IMR-90 (cell line): ENCODE data around the gene TIGIT. TPM values are rescaled to one million over a fixed set of nuclear protein-coding genes. Genes with fewer than 3 reads are reported as not detected.

Source experiments
- ATAC-seq: fragments of 200-7000 bp; cut with Tn5 transposase; 2 replicates; pipeline ENCODE4 v1.9.1; 2020; ENCODE audit warnings: low read depth, mild to moderate bottlenecking, moderate library complexity
- BruUV-seq: library from RNA; stranded (reverse); fragments of 400-500 nt; replicated peaks from 2 replicates; lab custom pipeline; 2021; lab: Mats Ljungman, UMichigan
- CTCF ChIA-PET: fragments of 300-600 bp; formaldehyde crosslinking; extraction: SDS; loops from one replicate; lab custom pipeline; 2021; ENCODE audit warnings: antibody characterized with exemption; lab: Yijun Ruan, JAX
- POLR2A ChIA-PET: fragments of 300-600 bp; sonication (Branson Sonifier 250); formaldehyde crosslinking; loops from one replicate; lab custom pipeline; 2022; ENCODE audit warnings: antibody characterized with exemption; ENCODE audit not compliant: unreplicated experiment; lab: Charles Lee
- DNase-seq: peaks from one replicate; pipeline ENCODE4 v3.0.0; 2013
- H2AFZ ChIP-seq: replicated peaks from 2 replicates; pipeline ENCODE3; 2013; ENCODE audit warnings: low read length, mild to moderate bottlenecking; ENCODE audit not compliant: poor library complexity
- H2AK5ac ChIP-seq: 2 replicates; pipeline ENCODE4 v1.6.1; 2013; ENCODE audit warnings: low read depth, low read length, inconsistent platforms
- H2AK9ac ChIP-seq: replicated peaks from 2 replicates; pipeline ENCODE3; 2013; ENCODE audit warnings: mild to moderate bottlenecking, low read depth, low read length, moderate library complexity; ENCODE audit not compliant: poor library complexity
- H2BK120ac ChIP-seq: 2 replicates; pipeline ENCODE4 v1.6.1; 2013; ENCODE audit warnings: low read depth, low read length, inconsistent platforms
- H2BK15ac ChIP-seq: 3 replicates; pipeline ENCODE4 v1.6.1; 2013; ENCODE audit warnings: low read depth, low read length, inconsistent platforms
- H2BK20ac ChIP-seq: 2 replicates; pipeline ENCODE4 v1.6.1; 2013; ENCODE audit warnings: low read depth, mild to moderate bottlenecking, inconsistent platforms, low read length, moderate library complexity
- H2BK5ac ChIP-seq: 2 replicates; pipeline ENCODE4 v1.6.1; 2013; ENCODE audit warnings: mild to moderate bottlenecking, low read depth, low read length, inconsistent platforms; ENCODE audit not compliant: poor library complexity, severe bottlenecking
- H3K14ac ChIP-seq: replicated peaks from 2 replicates; pipeline ENCODE4 v1.6.1; 2013; ENCODE audit warnings: low read depth, low read length, inconsistent platforms
- H3K18ac ChIP-seq: 2 replicates; pipeline ENCODE4 v1.6.1; 2013; ENCODE audit warnings: low read depth, low read length, control low read depth
- H3K23ac ChIP-seq: 2 replicates; pipeline ENCODE4 v1.6.1; 2013; ENCODE audit warnings: low read depth, low read length, inconsistent platforms
- H3K27ac ChIP-seq: 2 replicates; pipeline ENCODE4 v1.5.1; 2013; ENCODE audit warnings: mild to moderate bottlenecking, control low read depth, low read length; ENCODE audit not compliant: insufficient read depth
- H3K27me3 ChIP-seq: 2 replicates; pipeline ENCODE4 v1.6.1; 2013; ENCODE audit warnings: low read length; ENCODE audit not compliant: control insufficient read depth, insufficient read depth
- H3K36me3 ChIP-seq: 2 replicates; pipeline ENCODE4 v1.6.1; 2013; ENCODE audit warnings: low read length, mixed read lengths; ENCODE audit not compliant: control insufficient read depth, insufficient read depth
- H3K4ac ChIP-seq: 2 replicates; pipeline ENCODE4 v1.6.1; 2013; ENCODE audit warnings: low read depth, low read length, inconsistent platforms
- H3K4me1 ChIP-seq: 2 replicates; pipeline ENCODE4 v1.6.1; 2013; ENCODE audit warnings: low read length, mixed read lengths; ENCODE audit not compliant: control insufficient read depth, insufficient read depth
- H3K4me2 ChIP-seq: 2 replicates; pipeline ENCODE4 v1.6.1; 2013; ENCODE audit warnings: low read depth, mild to moderate bottlenecking, control low read depth, low read length, moderate library complexity
- H3K4me3 ChIP-seq: 2 replicates; pipeline ENCODE4 v1.5.1; 2013; ENCODE audit warnings: low read depth, mild to moderate bottlenecking, control low read depth, low read length, moderate library complexity; ENCODE audit not compliant: insufficient read depth
- H3K56ac ChIP-seq: 2 replicates; pipeline ENCODE4 v1.6.1; 2013; ENCODE audit warnings: low read length, inconsistent platforms; ENCODE audit not compliant: insufficient read depth; ENCODE audit errors: extremely low read depth
- H3K79me1 ChIP-seq, 2 experiments: 2 replicates each; pipeline ENCODE4 v1.6.1; 2013; ENCODE audit warnings: low read length in 2 of 2, inconsistent platforms in 1 of 2, low read depth in 1 of 2
- H3K9ac ChIP-seq: 2 replicates; pipeline ENCODE4 v1.6.1; 2013; ENCODE audit warnings: low read depth, low read length, control low read depth
- H3K9me1 ChIP-seq: 2 replicates; pipeline ENCODE4 v1.6.1; 2013; ENCODE audit warnings: low read length, inconsistent platforms; ENCODE audit not compliant: insufficient read depth
- H3K9me3 ChIP-seq: 2 replicates; pipeline ENCODE4 v1.6.1; 2013; ENCODE audit warnings: low read length; ENCODE audit not compliant: control insufficient read depth, insufficient read depth
- H4K20me1 ChIP-seq: 2 replicates; pipeline ENCODE4 v1.6.1; 2013; ENCODE audit warnings: low read length, inconsistent platforms; ENCODE audit not compliant: insufficient read depth
- H4K5ac ChIP-seq: 2 replicates; pipeline ENCODE4 v1.6.1; 2013; ENCODE audit warnings: mild to moderate bottlenecking, low read depth, low read length, control low read depth
- H4K8ac ChIP-seq, 2 experiments: 2 replicates each; pipeline ENCODE4 v1.6.1; 2013; ENCODE audit warnings: low read depth in 2 of 2, low read length in 2 of 2, control low read depth in 1 of 2, inconsistent platforms in 1 of 2
- H4K91ac ChIP-seq: 2 replicates; pipeline ENCODE4 v1.6.1; 2013; ENCODE audit warnings: low read depth, low read length, inconsistent platforms; ENCODE audit not compliant: insufficient read depth
- RCOR1 ChIP-seq: IDR thresholded peaks from 2 replicates; pipeline ENCODE4 v1.6.1; 2012; ENCODE audit warnings: mild to moderate bottlenecking, low read length, improper control_type of control experiment; ENCODE audit not compliant: insufficient replicate concordance
- WGBS, 2 experiments: methylation state at CpG; one replicate each; pipeline versions ENCODE4 v1.1.5 to v1.1.7; 2013; ENCODE audit warnings: missing lambda C conversion rate in 2 of 2; ENCODE audit not compliant: insufficient read length in 1 of 2; ENCODE audit errors: extremely low coverage in 2 of 2; 5-methylcytosine and 5-hydroxymethylcytosine counted together
- dilution Hi-C: fragments of 300-500 bp; cut with HindIII; formaldehyde crosslinking; loops from one replicate; pipeline ENCODE4 v1.14.3; 2018; ENCODE audit warnings: low sequenced_read_pairs; ENCODE audit not compliant: unreplicated experiment
- in situ Hi-C: fragments of 300-500 bp; cut with MboI; formaldehyde crosslinking; loops from 3 replicates; pipeline ENCODE4 v1.14.3; 2019; ENCODE audit warnings: low sequenced_read_pairs, inconsistent platforms, mixed read lengths
- intact Hi-C: fragments of 100-400 bp; cut with micrococcal nuclease; formaldehyde crosslinking; loops from 2 replicates; pipeline ENCODE4 v1.10.0; 2022
- polyA plus RNA-seq, 3 experiments: library from polyadenylated mRNA; depleted of rRNA; stranded (reverse); fragments of >200 nt; gene quantifications; 2 replicates each; pipeline ENCODE4 v1.2.3, GENCODE V29; 2012; ENCODE audit warnings: low replicate concordance in 1 of 3
- total RNA-seq: library from RNA; depleted of rRNA; stranded (reverse); fragments of >200 nt; gene quantifications from 2 replicates; pipeline ENCODE4 v1.2.3, GENCODE V29; 2012
- TF ChIP-seq, protein P1 (sequence below): conservative IDR thresholded peaks from 2 replicates; pipeline ENCODE4 v1.5.1; 2012; ENCODE audit warnings: mild to moderate bottlenecking, low read depth, low read length, improper control_type of control experiment

The TIGIT gene
- total and polyA plus RNA-seq, 2 of the 4 experiments (the other 2 are of a cell fraction): not detected

DNA sequence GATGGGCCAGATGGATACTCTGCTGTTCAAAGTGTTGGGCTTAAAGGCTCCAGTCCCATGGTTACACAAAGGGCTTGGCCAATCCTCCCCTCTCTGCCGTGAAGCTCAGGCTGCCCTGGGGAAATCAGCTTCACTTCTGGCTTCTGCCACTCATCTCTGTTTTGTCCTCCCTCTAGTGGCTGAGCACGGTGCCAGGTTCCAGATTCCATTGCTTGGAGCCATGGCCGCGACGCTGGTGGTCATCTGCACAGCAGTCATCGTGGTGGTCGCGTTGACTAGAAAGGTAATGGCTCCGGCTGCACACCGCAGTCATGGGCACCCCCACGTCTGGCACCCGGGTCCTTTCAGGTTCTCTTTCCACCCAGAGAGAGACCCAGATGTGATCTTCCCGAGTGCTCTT lies 5.6 kb downstream of the TIGIT start:
- no peaks in the 10 kb centered on the region for H4K20me1 ChIP-seq
- H3K4me1 ChIP-seq: no peaks in the 10 kb centered on the region
- in situ Hi-C loops (no loop called here), intact Hi-C loops (no loop called here), dilution Hi-C loops (no loop called here)
- H3K18ac ChIP-seq: no peak overlapping the region
- WGBS, 2 experiments: 88% methylated on average over 4 of the region's 13 CpGs; no CpG with 5 or more reads in 1 of the 2 experiments
- no peaks in the 10 kb centered on the region for H3K9me1 ChIP-seq
- no peak overlapping the region for H2BK120ac ChIP-seq
- H2AFZ ChIP-seq: peak overlapping the region; percentile 47
- ChIA-PET POLR2A (no interaction called here), CTCF (interaction anchor here (0.6 to 1.3 kb wide), 2 partner anchors 9 to 454 kb away, joined by 3 read pairs; no protein-coding TSS in a partner anchor)
- no peak overlapping the region for H2BK5ac ChIP-seq
- no peak overlapping the region for H4K5ac ChIP-seq
- peaks cover 9% of the 10 kb centered on the region for H3K27me3 ChIP-seq
- no TSS peak for BruUV-seq
- H3K79me1 ChIP-seq: no peaks in the 10 kb centered on the region
- H4K8ac ChIP-seq: no peak overlapping the region
- H2AK5ac ChIP-seq: no peak overlapping the region
- H3K36me3 ChIP-seq: no peaks in the 10 kb centered on the region
- H3K9ac ChIP-seq: no peak overlapping the region
- no peak overlapping the region for H3K27ac ChIP-seq
- DNase-seq (no peak), ATAC-seq (peak; percentile 32; the same call in 1 of the 2 replicates)
- no peak overlapping the region for H2AK9ac ChIP-seq
- H3K23ac ChIP-seq: no peak overlapping the region
- no peaks in the 10 kb centered on the region for H3K9me3 ChIP-seq
- H3K14ac ChIP-seq: no peak overlapping the region
- no peak overlapping the region for H3K4me3 ChIP-seq
- H3K56ac ChIP-seq: no peak overlapping the region
- no peak for TF ChIP-seq RCOR1
- TF ChIP-seq, protein P1, sequence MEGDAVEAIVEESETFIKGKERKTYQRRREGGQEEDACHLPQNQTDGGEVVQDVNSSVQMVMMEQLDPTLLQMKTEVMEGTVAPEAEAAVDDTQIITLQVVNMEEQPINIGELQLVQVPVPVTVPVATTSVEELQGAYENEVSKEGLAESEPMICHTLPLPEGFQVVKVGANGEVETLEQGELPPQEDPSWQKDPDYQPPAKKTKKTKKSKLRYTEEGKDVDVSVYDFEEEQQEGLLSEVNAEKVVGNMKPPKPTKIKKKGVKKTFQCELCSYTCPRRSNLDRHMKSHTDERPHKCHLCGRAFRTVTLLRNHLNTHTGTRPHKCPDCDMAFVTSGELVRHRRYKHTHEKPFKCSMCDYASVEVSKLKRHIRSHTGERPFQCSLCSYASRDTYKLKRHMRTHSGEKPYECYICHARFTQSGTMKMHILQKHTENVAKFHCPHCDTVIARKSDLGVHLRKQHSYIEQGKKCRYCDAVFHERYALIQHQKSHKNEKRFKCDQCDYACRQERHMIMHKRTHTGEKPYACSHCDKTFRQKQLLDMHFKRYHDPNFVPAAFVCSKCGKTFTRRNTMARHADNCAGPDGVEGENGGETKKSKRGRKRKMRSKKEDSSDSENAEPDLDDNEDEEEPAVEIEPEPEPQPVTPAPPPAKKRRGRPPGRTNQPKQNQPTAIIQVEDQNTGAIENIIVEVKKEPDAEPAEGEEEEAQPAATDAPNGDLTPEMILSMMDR: peak; percentile 23; the same call in 1 of the 2 replicates
- no peak overlapping the region for H3K4ac ChIP-seq
- H2BK15ac ChIP-seq: no peak overlapping the region
- H2BK20ac ChIP-seq: no peak overlapping the region
- H4K91ac ChIP-seq: no peak overlapping the region
- no peak overlapping the region for H3K4me2 ChIP-seq
